PC-3 (cell line): Measurements from ENCODE around the gene TMEM82.

Source experiments
- CTCF ChIP-seq: fragments of 300-600 bp; sonication (generic); conservative IDR thresholded peaks from 2 replicates; pipeline ENCODE4 v1.5.1; 2017; ENCODE audit warnings: antibody characterized with exemption, low read depth, mild to moderate bottlenecking, low read length
- EZH2 ChIP-seq: fragments of 300-600 bp; sonication (generic); IDR thresholded peaks from one replicate; pipeline ENCODE4 v1.6.1; 2017; ENCODE audit warnings: antibody characterized with exemption, mild to moderate bottlenecking, low read length; ENCODE audit not compliant: unreplicated experiment
- EZH2phosphoT487 ChIP-seq: fragments of 300-600 bp; sonication (generic); IDR thresholded peaks from 2 replicates; pipeline ENCODE4 v1.6.1; 2018; ENCODE audit warnings: mild to moderate bottlenecking, antibody characterized with exemption, low read length, borderline replicate concordance

- no peak for TF ChIP-seq CTCF
- TF ChIP-seq EZH2phosphoT487, result no peak
- TF ChIP-seq EZH2, result no peak
These were observed 9.4 kb downstream of the TMEM82 start for GRCh38 chr1:15751717-15752116.
